CD14-positive monocyte (primary cell): ENCODE measurements around the gene UTP14A. TPM values are rescaled to one million over a fixed set of nuclear protein-coding genes. Genes with fewer than 3 reads are reported as not detected.

Experiments used
- DNase-seq, 3 donors: peaks; one replicate each; pipeline ENCODE4 v3.0.0-alpha.2; 2011 to 2022
- H2AFZ ChIP-seq: 2 replicates; pipeline ENCODE4 v1.6.0; 2012; ENCODE audit warnings: mild to moderate bottlenecking, low read depth, low read length, inconsistent platforms; ENCODE audit not compliant: insufficient read depth, poor library complexity, severe bottlenecking
- H3K27ac ChIP-seq, 2 donors: 1 replicate in 1 of 2; 2 replicates in 1 of 2; pipeline ENCODE4 v1.5.1; 2012 to 2013; ENCODE audit warnings: low read length in 2 of 2, control low read depth in 1 of 2, inconsistent platforms in 1 of 2, low read depth in 1 of 2, mild to moderate bottlenecking in 1 of 2
- H3K27me3 ChIP-seq, 2 donors: one replicate each; pipeline versions ENCODE4 v1.6.0 to v1.6.1; 2011 to 2013; ENCODE audit warnings: low read length in 2 of 2; ENCODE audit not compliant: control insufficient read depth in 2 of 2, insufficient read depth in 2 of 2
- H3K36me3 ChIP-seq, 2 donors: replicated peaks in 1 of 2; 1 replicate in 1 of 2; 2 replicates in 1 of 2; pipeline versions ENCODE4 v1.5.1 to v1.6.1; 2012 to 2013; ENCODE audit warnings: low read length in 2 of 2, control low read depth in 1 of 2, inconsistent platforms in 1 of 2, mild to moderate bottlenecking in 1 of 2; ENCODE audit not compliant: insufficient read depth in 2 of 2, control insufficient read depth in 1 of 2
- H3K4me1 ChIP-seq, 2 donors: 1 replicate in 1 of 2; 2 replicates in 1 of 2; pipeline versions ENCODE4 v1.5.1 to v1.6.1; 2012 to 2013; ENCODE audit warnings: low read length in 2 of 2, control low read depth in 1 of 2, inconsistent platforms in 1 of 2, mild to moderate bottlenecking in 1 of 2, moderate library complexity in 1 of 2; ENCODE audit not compliant: insufficient read depth in 2 of 2, control insufficient read depth in 1 of 2
- H3K4me2 ChIP-seq: replicated peaks from 2 replicates; pipeline ENCODE3; 2012; ENCODE audit warnings: low read length, moderate library complexity, mild to moderate bottlenecking; ENCODE audit not compliant: poor library complexity, severe bottlenecking; ENCODE audit errors: extremely low read depth
- H3K4me3 ChIP-seq, 3 experiments: fragments of 200-600 bp in 1 of 3; sonication (generic) in 1 of 3; replicated peaks in 1 of 3; 1 replicate in 2 of 3; 2 replicates in 1 of 3; pipeline ENCODE4 v1.5.1; 2011 to 2013; ENCODE audit warnings: low read length in 3 of 3, mild to moderate bottlenecking in 3 of 3, control low read depth in 2 of 3, low read depth in 2 of 3, inconsistent platforms in 1 of 3, moderate library complexity in 1 of 3
- H3K79me2 ChIP-seq: 2 replicates; pipeline ENCODE4 v1.6.0; 2012; ENCODE audit warnings: mild to moderate bottlenecking, control low read depth, inconsistent platforms, low read length, moderate library complexity; ENCODE audit not compliant: insufficient read depth
- H3K9ac ChIP-seq: 2 replicates; pipeline ENCODE4 v1.6.0; 2017; ENCODE audit warnings: low read length, mild to moderate bottlenecking; ENCODE audit not compliant: insufficient read depth, poor library complexity, severe bottlenecking
- H3K9me3 ChIP-seq, 2 donors: replicated peaks in 1 of 2; 1 replicate in 1 of 2; 2 replicates in 1 of 2; pipeline versions ENCODE4 v1.5.1 to v1.6.1; 2012 to 2013; ENCODE audit warnings: low read length in 2 of 2, control low read depth in 1 of 2; ENCODE audit not compliant: control insufficient read depth in 1 of 2, insufficient read depth in 1 of 2
- H4K20me1 ChIP-seq: 2 replicates; pipeline ENCODE4 v1.6.0; 2012; ENCODE audit warnings: mild to moderate bottlenecking, low read length, control low read depth, moderate library complexity; ENCODE audit not compliant: insufficient read depth
- H3K27ac Mint-ChIP-seq, 7 donors: one replicate each; pipeline ENCODE4 v1.8.0; 2020; ENCODE audit warnings: mild to moderate bottlenecking in 7 of 7, mixed read lengths in 7 of 7, moderate library complexity in 6 of 7, inconsistent platforms in 2 of 7
- H3K27me3 Mint-ChIP-seq, 3 donors: one replicate each; pipeline ENCODE4 v1.8.0; 2021 to 2022; ENCODE audit warnings: low read depth in 3 of 3, mild to moderate bottlenecking in 3 of 3, mixed read lengths in 3 of 3, moderate library complexity in 3 of 3, inconsistent platforms in 1 of 3
- H3K36me3 Mint-ChIP-seq, 2 donors: one replicate each; pipeline ENCODE4 v1.8.0; 2020; ENCODE audit warnings: mixed read lengths in 2 of 2, inconsistent platforms in 1 of 2, mild to moderate bottlenecking in 1 of 2
- H3K4me1 Mint-ChIP-seq: one replicate; pipeline ENCODE4 v1.8.0; 2020; ENCODE audit warnings: mild to moderate bottlenecking, mixed read lengths
- H3K4me3 Mint-ChIP-seq, 2 donors: one replicate each; pipeline ENCODE4 v1.8.0; 2020; ENCODE audit warnings: mild to moderate bottlenecking in 2 of 2, mixed read lengths in 2 of 2, moderate library complexity in 1 of 2
- H3K9me3 Mint-ChIP-seq, 7 donors: one replicate each; pipeline ENCODE4 v1.8.0; 2020 to 2022; ENCODE audit warnings: mixed read lengths in 7 of 7, mild to moderate bottlenecking in 6 of 7, moderate library complexity in 6 of 7, inconsistent platforms in 2 of 7
- WGBS: methylation state at CpG from one replicate; pipeline ENCODE4 v1.1.5; 2013; ENCODE audit warnings: missing lambda C conversion rate; ENCODE audit not compliant: insufficient coverage; 5-methylcytosine and 5-hydroxymethylcytosine counted together
- intact Hi-C, 2 donors: fragments of 100-400 bp; cut with micrococcal nuclease; formaldehyde crosslinking; loops; one replicate each; pipeline versions ENCODE4 v1.15.0 to v1.15.1; 2023
- polyA plus RNA-seq, 3 donors: library from polyadenylated mRNA; depleted of rRNA in 1 of 3; unstranded in 2 of 3; stranded (reverse) in 1 of 3; fragments of 300-500 nt in 2 of 3; fragments of >200 nt in 1 of 3; fragmentation: Illumina TruSeq in 2 of 3; gene quantifications; 1 replicate in 2 of 3; 2 replicates in 1 of 3; pipeline ENCODE4 v1.2.3, GENCODE V29; 2012 to 2021
- TF ChIP-seq, protein P1 (sequence below): fragments of 200-600 bp; IDR thresholded peaks from one replicate; pipeline ENCODE4 v1.8.0; 2022; ENCODE audit warnings: antibody characterized with exemption, mild to moderate bottlenecking

Gene UTP14A
- polyA plus RNA-seq, 3 donors = 2.9 to 5.5 (median 3.8) TPM

DNA sequence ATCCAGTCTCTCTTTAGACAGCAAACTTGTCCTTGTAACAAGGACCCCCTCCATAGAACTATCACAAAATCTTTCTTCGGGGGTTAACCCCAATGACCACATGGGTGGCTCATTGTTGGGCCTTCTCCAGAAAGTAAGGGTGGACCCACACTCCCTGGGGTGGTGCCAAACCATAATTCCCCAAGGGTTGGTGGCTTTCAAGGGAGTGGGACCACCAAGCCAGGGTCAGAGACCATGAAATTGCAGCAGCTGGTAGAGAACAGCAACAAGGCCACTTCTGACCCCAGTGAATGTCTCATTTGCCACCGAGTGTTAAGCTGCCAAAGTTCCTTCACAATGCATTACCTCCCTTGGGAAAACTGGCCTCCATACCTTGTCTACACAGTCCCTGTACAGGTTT, 33.4 kb upstream of the UTP14A start:
- H3K36me3 ChIP-seq = no peaks in the 10 kb centered on the region
- no peaks in the 10 kb centered on the region for H3K36me3 Mint-ChIP-seq
- no peaks in the 10 kb centered on the region for H3K4me1 ChIP-seq
- intact Hi-C loops = no loop called here
- peaks cover 0 to 5% (median 2%) of the 10 kb centered on the region in 3 donors for H3K27me3 Mint-ChIP-seq
- no peaks in the 10 kb centered on the region for H4K20me1 ChIP-seq
- no peaks in the 10 kb centered on the region for H3K9me3 ChIP-seq
- no peaks in the 10 kb centered on the region for H3K27me3 ChIP-seq
- H3K4me3 ChIP-seq = no peak overlapping the region
- TF ChIP-seq, protein P1, sequence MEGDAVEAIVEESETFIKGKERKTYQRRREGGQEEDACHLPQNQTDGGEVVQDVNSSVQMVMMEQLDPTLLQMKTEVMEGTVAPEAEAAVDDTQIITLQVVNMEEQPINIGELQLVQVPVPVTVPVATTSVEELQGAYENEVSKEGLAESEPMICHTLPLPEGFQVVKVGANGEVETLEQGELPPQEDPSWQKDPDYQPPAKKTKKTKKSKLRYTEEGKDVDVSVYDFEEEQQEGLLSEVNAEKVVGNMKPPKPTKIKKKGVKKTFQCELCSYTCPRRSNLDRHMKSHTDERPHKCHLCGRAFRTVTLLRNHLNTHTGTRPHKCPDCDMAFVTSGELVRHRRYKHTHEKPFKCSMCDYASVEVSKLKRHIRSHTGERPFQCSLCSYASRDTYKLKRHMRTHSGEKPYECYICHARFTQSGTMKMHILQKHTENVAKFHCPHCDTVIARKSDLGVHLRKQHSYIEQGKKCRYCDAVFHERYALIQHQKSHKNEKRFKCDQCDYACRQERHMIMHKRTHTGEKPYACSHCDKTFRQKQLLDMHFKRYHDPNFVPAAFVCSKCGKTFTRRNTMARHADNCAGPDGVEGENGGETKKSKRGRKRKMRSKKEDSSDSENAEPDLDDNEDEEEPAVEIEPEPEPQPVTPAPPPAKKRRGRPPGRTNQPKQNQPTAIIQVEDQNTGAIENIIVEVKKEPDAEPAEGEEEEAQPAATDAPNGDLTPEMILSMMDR = no peak
- peaks cover 1% of the 10 kb centered on the region for H3K4me1 Mint-ChIP-seq
- H3K27ac ChIP-seq = no peak overlapping the region
- no peak overlapping the region for H2AFZ ChIP-seq
- H3K27ac Mint-ChIP-seq = no peak overlapping the region
- DNase-seq = no peak
- H3K9ac ChIP-seq = no peak overlapping the region
- H3K4me2 ChIP-seq = no peak overlapping the region
- no CpG with 5 or more reads among the region's 2 CpGs for WGBS
- H3K9me3 Mint-ChIP-seq = peaks cover 0 to 2% (median under 1%) of the 10 kb centered on the region in 7 donors
- no peaks in the 10 kb centered on the region for H3K79me2 ChIP-seq
- H3K4me3 Mint-ChIP-seq = no peak overlapping the region

DNA sequence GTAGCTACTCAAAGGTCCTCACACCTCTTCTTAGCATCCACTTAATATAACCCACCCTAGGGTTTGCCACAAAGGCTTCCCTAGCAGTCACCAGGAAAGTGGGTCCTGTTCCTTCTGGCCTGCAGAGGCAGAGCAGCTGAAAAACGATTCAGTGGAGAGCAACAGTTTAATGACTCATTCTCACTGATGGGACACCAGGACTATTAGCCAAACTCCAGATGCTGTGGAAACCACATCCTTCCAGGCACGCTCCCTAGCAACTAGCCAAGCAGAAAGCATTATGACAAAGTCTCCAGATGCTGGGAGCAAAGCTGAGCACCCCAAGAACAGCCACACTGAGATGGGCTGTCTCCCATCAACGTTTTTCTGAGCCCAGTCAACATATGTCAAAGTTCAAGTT, 30.3 kb upstream of the UTP14A start:
- H3K27ac Mint-ChIP-seq = no peak overlapping the region
- no peaks in the 10 kb centered on the region for H3K4me1 ChIP-seq
- no peak overlapping the region for H3K9ac ChIP-seq
- no peaks in the 10 kb centered on the region for H3K9me3 ChIP-seq
- no peak overlapping the region for H2AFZ ChIP-seq
- no peak overlapping the region for H3K4me3 Mint-ChIP-seq
- no peak for DNase-seq
- no peaks in the 10 kb centered on the region for H3K36me3 ChIP-seq
- H3K27me3 Mint-ChIP-seq = peaks cover 0 to 6% (median 2%) of the 10 kb centered on the region in 3 donors
- no peaks in the 10 kb centered on the region for H3K36me3 Mint-ChIP-seq
- H3K4me3 ChIP-seq = no peak overlapping the region
- no peak overlapping the region for H3K27ac ChIP-seq
- intact Hi-C loops = no loop called here
- TF ChIP-seq, protein P1 = no peak
- H3K4me1 Mint-ChIP-seq = peaks cover 2% of the 10 kb centered on the region
- no peaks in the 10 kb centered on the region for H3K79me2 ChIP-seq
- no peaks in the 10 kb centered on the region for H4K20me1 ChIP-seq
- no peaks in the 10 kb centered on the region for H3K27me3 ChIP-seq
- WGBS = 0% methylated on average over 1 of the region's 3 CpGs
- H3K9me3 Mint-ChIP-seq = peaks cover 0 to 6% (median 0%) of the 10 kb centered on the region in 7 donors
- H3K4me2 ChIP-seq = no peak overlapping the region
